Activated CD4-positive, alpha-beta T cell treated with anti-CD3 and anti-CD28 coated beads, Interleukin-2, amount 50 U/mL, for 1 hour (primary cell): Measurements from ENCODE around the gene CLIP2.
"Not testable (repeated sequence)": the region's sequence is repeated elsewhere in the genome, so short reads cannot be mapped to it uniquely, and the experiment has no call there.

Source experiments
- DNase-seq: peaks from one replicate; pipeline ENCODE4 v3.0.0-alpha.2; 2020

The CLIP2 gene

GRCh38 chr7:74376256-74377036 is 87.2 kb downstream of the CLIP2 start:
- no peak for DNase-seq

GRCh38 chr7:74379938-74380337 is 90.7 kb downstream of the CLIP2 start:
- no peak for DNase-seq

GRCh38 chr7:74380720-74381119 is 91.5 kb downstream of the CLIP2 start:
- no peak for DNase-seq

GRCh38 chr7:74384086-74384485 is 94.9 kb downstream of the CLIP2 start:
- DNase-seq = not testable (repeated sequence)

- not testable (repeated sequence) for DNase-seq
Measured at GRCh38 chr7:74384854-74385253, 95.6 kb downstream of the CLIP2 start.

GRCh38 chr7:74387606-74388005 is 98.4 kb downstream of the CLIP2 start:
- DNase-seq = no peak

- no peak for DNase-seq
Measured at GRCh38 chr7:74388880-74389415, 99.7 kb downstream of the CLIP2 start.

- DNase-seq = not testable (repeated sequence)
Measured at GRCh38 chr7:74393722-74394121, 104.5 kb downstream of the CLIP2 start.

- DNase-seq = not testable (repeated sequence)
Measured at GRCh38 chr7:74394601-74395000, 105.4 kb downstream of the CLIP2 start.

- DNase-seq = no peak
Measured at GRCh38 chr7:74395745-74396311, 106.6 kb downstream of the CLIP2 start.

- no peak for DNase-seq
Measured at GRCh38 chr7:74396993-74397392, 107.8 kb downstream of the CLIP2 start.

- DNase-seq = no peak
Measured at GRCh38 chr7:74398426-74398825, 109.2 kb downstream of the CLIP2 start.

GRCh38 chr7:74399006-74399405 is 109.8 kb downstream of the CLIP2 start:
- DNase-seq = no peak

- DNase-seq = no peak
Measured at GRCh38 chr7:74400420-74401136, 111.4 kb downstream of the CLIP2 start.

GRCh38 chr7:74401137-74401859 is 112.1 kb downstream of the CLIP2 start:
- peak; percentile 70 for DNase-seq

- DNase-seq = not testable (repeated sequence)
Measured at GRCh38 chr7:74402668-74403067, 113.5 kb downstream of the CLIP2 start.

- no peak for DNase-seq
Measured at GRCh38 chr7:74403521-74404387, 114.5 kb downstream of the CLIP2 start.

GRCh38 chr7:74404388-74404700 is 115.1 kb downstream of the CLIP2 start:
- DNase-seq = no peak

- no peak for DNase-seq
Measured at GRCh38 chr7:74404741-74405140, 115.5 kb downstream of the CLIP2 start.

GRCh38 chr7:74405191-74405898 is 116.1 kb downstream of the CLIP2 start:
- DNase-seq = no peak

- DNase-seq = no peak
Measured at GRCh38 chr7:74405899-74406512, 116.8 kb downstream of the CLIP2 start.
